HG03103 (cell line): ENCODE measurements around the gene CHRD.

ENCODE experiments used
- ATAC-seq: cut with Tn5 transposase; IDR thresholded peaks from one replicate; pipeline ENCODE4 v1.9.1; 2021; ENCODE audit warnings: low read depth; ENCODE audit not compliant: unreplicated experiment

The CHRD gene

GRCh38 chr3:184380627-184381260, 890 bp downstream of the CHRD start:
- no peak for ATAC-seq

- ATAC-seq: no peak
Measured at GRCh38 chr3:184381261-184382224, 1.7 kb downstream of the CHRD start.

GRCh38 chr3:184382326-184383032, 2.6 kb downstream of the CHRD start:
- ATAC-seq: no peak

- no peak for ATAC-seq
Measured at GRCh38 chr3:184383033-184383740, 3.3 kb downstream of the CHRD start.

GRCh38 chr3:184384342-184384741, 4.5 kb downstream of the CHRD start:
- ATAC-seq: no peak

GRCh38 chr3:184384856-184385422, 5.1 kb downstream of the CHRD start:
- no peak for ATAC-seq

GRCh38 chr3:184386047-184386806, 6.4 kb downstream of the CHRD start:
- ATAC-seq: no peak

GRCh38 chr3:184387174-184387714, 7.4 kb downstream of the CHRD start:
- no peak for ATAC-seq

- no peak for ATAC-seq
Measured at GRCh38 chr3:184388164-184388935, 8.5 kb downstream of the CHRD start.

- ATAC-seq: no peak
Measured at GRCh38 chr3:184388936-184389230, 9.0 kb downstream of the CHRD start.

- no peak for ATAC-seq
Measured at GRCh38 chr3:184389384-184389783, 9.5 kb downstream of the CHRD start.

- ATAC-seq: no peak
Measured at GRCh38 chr3:184389935-184390528, 10.2 kb downstream of the CHRD start.

GRCh38 chr3:184391266-184391665, 11.4 kb downstream of the CHRD start:
- no peak for ATAC-seq

- ATAC-seq: no peak
Measured at GRCh38 chr3:184395320-184395660, 15.4 kb downstream of the CHRD start.

- no peak for ATAC-seq
Measured at GRCh38 chr3:184399410-184399809, 19.6 kb downstream of the CHRD start.

GRCh38 chr3:184405075-184406030, 25.5 kb downstream of the CHRD start:
- ATAC-seq: no peak

GRCh38 chr3:184409331-184409926, 29.6 kb downstream of the CHRD start:
- no peak for ATAC-seq
